AG04449 (cell line): ENCODE data around the gene PDE3A.

ENCODE experiments used
- CTCF ChIA-PET: fragments of 350-600 bp; formaldehyde crosslinking; extraction: SDS; loops from one replicate; lab custom pipeline; 2021; ENCODE audit warnings: antibody characterized with exemption; lab: Yijun Ruan, JAX
- POLR2A ChIA-PET: fragments of 400-600, 350-600 bp; formaldehyde crosslinking; extraction: SDS; loops from one replicate; lab custom pipeline; 2020; ENCODE audit warnings: antibody characterized with exemption, inconsistent platforms; lab: Yijun Ruan, JAX
- DNase-seq: peaks from one replicate; pipeline ENCODE4 v3.0.0-alpha.2; 2010; ENCODE audit warnings: low read depth, low spot score
- H3K4me3 ChIP-seq: 2 replicates; pipeline ENCODE4 v1.5.1; 2011; ENCODE audit warnings: low read depth, mild to moderate bottlenecking, control low read depth, low read length
- CTCF ChIP-seq: IDR thresholded peaks from one replicate; pipeline ENCODE4 v1.5.1; 2011; ENCODE audit warnings: mild to moderate bottlenecking, moderate library complexity, low read length, control low read depth, inconsistent platforms; ENCODE audit not compliant: insufficient read depth; ENCODE audit errors: missing control alignments

Gene PDE3A

GRCh38 chr12:20476551-20476950, 108.2 kb downstream of the PDE3A start:
- ChIA-PET CTCF (no interaction called here), POLR2A (no interaction called here)
- DNase-seq, result no peak
- no peak overlapping the region for H3K4me3 ChIP-seq
- TF ChIP-seq CTCF, result no peak

- no peak for TF ChIP-seq CTCF
- no peak overlapping the region for H3K4me3 ChIP-seq
- no peak for DNase-seq
- CTCF ChIA-PET, result interaction anchor here (1.2 kb wide), 1 partner anchor 13 kb away, joined by 3 read pairs; no protein-coding TSS in a partner anchor
- POLR2A ChIA-PET, result no interaction called here
Measured at GRCh38 chr12:20477255-20477654, 108.9 kb downstream of the PDE3A start.

- DNase-seq, result no peak
- H3K4me3 ChIP-seq, result no peak overlapping the region
- TF ChIP-seq CTCF, result no peak
- ChIA-PET CTCF (interaction anchor here (1.2 kb wide), 1 partner anchor 13 kb away, joined by 3 read pairs; no protein-coding TSS in a partner anchor), POLR2A (no interaction called here)
Measured at GRCh38 chr12:20477672-20478071, 109.3 kb downstream of the PDE3A start.

GRCh38 chr12:20482491-20483054, 114.2 kb downstream of the PDE3A start:
- TF ChIP-seq CTCF, result no peak
- no peak for DNase-seq
- ChIA-PET CTCF (interaction anchor here (1.0 to 2.6 kb wide), 3 partner anchors 8 to 20 kb away, joined by 3 to 12 read pairs (median 3); no protein-coding TSS in a partner anchor), POLR2A (no interaction called here)
- H3K4me3 ChIP-seq, result no peak overlapping the region

- ChIA-PET POLR2A (interaction anchor here (0.7 kb wide), 1 partner anchor 9 kb away, joined by 3 read pairs; no protein-coding TSS in a partner anchor), CTCF (interaction anchor here (1.1 to 2.6 kb wide), 2 partner anchors 12 to 118 kb away, joined by 3 to 12 read pairs; no protein-coding TSS in a partner anchor)
- H3K4me3 ChIP-seq, result no peak overlapping the region
- no peak for DNase-seq
- no peak for TF ChIP-seq CTCF
Measured at GRCh38 chr12:20483776-20484175, 115.4 kb downstream of the PDE3A start.

GRCh38 chr12:20486233-20486632, 117.9 kb downstream of the PDE3A start:
- POLR2A ChIA-PET, result no interaction called here
- no peak for DNase-seq
- TF ChIP-seq CTCF, result no peak
- CTCF ChIA-PET, result no interaction called here
- no peak overlapping the region for H3K4me3 ChIP-seq
